GM21825 (cell line): ENCODE data around the gene LRRN1.

Experiments
- ATAC-seq: cut with Tn5 transposase; IDR thresholded peaks from one replicate; pipeline ENCODE4 v1.9.1; 2021; ENCODE audit warnings: mild to moderate bottlenecking, moderate library complexity; ENCODE audit not compliant: unreplicated experiment

The LRRN1 gene

GRCh38 chr3:3893590-3893989 lies 94.4 kb downstream of the LRRN1 start:
- ATAC-seq = no peak
